ENCODE measurements around the gene TDRD12.

Gene TDRD12, protein sequence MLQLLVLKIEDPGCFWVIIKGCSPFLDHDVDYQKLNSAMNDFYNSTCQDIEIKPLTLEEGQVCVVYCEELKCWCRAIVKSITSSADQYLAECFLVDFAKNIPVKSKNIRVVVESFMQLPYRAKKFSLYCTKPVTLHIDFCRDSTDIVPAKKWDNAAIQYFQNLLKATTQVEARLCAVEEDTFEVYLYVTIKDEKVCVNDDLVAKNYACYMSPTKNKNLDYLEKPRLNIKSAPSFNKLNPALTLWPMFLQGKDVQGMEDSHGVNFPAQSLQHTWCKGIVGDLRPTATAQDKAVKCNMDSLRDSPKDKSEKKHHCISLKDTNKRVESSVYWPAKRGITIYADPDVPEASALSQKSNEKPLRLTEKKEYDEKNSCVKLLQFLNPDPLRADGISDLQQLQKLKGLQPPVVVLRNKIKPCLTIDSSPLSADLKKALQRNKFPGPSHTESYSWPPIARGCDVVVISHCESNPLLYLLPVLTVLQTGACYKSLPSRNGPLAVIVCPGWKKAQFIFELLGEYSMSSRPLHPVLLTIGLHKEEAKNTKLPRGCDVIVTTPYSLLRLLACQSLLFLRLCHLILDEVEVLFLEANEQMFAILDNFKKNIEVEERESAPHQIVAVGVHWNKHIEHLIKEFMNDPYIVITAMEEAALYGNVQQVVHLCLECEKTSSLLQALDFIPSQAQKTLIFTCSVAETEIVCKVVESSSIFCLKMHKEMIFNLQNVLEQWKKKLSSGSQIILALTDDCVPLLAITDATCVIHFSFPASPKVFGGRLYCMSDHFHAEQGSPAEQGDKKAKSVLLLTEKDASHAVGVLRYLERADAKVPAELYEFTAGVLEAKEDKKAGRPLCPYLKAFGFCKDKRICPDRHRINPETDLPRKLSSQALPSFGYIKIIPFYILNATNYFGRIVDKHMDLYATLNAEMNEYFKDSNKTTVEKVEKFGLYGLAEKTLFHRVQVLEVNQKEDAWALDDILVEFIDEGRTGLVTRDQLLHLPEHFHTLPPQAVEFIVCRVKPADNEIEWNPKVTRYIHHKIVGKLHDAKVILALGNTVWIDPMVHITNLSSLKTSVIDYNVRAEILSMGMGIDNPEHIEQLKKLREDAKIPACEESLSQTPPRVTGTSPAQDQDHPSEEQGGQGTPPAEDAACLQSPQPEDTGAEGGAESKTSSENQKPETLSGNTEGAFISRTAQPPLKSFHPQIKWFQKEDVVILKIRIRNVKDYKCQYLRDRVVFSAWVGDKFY (N-terminal part only)

DNA sequence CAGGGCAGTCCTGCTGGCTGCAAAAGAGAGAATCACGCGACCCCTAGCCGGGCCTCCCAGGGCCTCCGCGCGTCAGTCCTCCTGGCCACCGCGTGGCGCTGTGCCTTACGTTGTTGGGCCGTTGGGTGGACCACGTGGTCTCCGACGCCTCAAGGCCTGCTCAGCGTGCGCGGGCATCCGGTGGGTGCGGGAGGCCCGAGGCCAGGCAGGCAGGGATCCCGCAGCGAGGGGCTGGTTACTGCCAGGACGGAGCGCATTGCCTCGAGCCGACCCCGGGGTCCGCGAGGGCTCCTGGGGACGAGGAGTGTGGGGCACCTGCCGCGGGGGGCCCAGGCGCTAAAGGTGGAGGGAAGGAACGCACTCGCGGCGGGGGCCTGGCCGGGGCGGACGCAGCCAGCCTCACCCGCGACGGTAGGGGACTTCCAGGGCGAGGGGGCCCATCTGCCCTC lies at the start of gene TDRD12:
TDRD12 (plus strand) TSS at position 157 of the 449 bp plus-strand sequence. CDS start 306 bp downstream, outside the sequence.
- DNase-seq (ENCODE audit: low spot score) = peak; percentile 6

DNA sequence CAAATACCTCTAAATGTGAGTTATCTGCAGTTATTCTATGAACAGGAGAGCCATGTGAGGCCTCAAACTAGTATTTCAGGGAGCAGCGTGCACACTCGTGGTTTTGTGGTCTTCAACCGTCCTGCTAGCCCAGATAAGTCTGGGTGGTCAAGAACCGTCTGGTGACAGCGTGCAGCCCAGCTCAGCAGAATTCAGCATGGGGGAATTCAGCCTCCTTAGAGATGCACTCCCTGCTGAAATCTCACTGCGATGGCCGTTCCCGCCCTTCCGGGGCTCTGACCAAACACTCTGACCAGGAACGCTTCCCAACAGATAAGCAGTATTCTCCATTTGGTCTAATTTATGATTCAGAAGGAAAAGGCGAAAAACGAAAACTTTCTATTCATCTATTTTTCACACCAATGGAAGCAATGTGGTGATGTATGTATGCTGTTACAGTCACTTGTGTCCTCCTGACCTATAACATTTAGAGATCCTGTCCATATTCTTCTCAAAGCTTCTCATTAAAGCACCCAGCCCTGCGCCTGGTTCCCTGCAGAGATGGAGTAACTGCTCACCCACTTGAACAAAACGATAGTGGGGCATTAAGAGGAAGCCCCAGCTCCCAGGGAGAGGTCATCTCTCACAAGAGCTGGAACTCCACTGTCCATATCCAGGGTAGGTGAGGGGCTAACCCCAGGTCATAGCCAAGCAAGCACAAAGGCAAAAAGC lies 47.5 kb upstream of the TDRD12 start:
- DNase-seq (ENCODE audit: low spot score) = no peak

DNA sequence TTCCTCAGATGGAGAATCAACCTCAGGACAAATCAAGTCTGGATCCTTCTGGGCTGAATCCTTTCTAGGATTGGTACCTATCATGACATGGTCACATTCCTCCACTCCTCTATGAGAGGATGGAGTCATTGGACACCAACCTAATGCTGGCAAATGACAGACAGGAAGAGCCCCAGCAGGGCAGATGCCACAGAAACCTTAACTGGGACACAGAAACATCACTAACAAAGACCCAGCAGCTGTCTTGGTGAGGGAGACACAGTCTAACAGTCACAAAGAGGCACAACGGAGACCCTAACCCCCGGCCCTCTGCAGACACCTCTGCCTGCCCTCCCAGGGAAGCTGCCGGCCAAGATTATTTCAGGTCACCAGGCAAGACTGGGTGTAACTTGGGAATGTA lies 46.7 kb upstream of the TDRD12 start:
- DNase-seq (ENCODE audit: low spot score) = no peak

DNA sequence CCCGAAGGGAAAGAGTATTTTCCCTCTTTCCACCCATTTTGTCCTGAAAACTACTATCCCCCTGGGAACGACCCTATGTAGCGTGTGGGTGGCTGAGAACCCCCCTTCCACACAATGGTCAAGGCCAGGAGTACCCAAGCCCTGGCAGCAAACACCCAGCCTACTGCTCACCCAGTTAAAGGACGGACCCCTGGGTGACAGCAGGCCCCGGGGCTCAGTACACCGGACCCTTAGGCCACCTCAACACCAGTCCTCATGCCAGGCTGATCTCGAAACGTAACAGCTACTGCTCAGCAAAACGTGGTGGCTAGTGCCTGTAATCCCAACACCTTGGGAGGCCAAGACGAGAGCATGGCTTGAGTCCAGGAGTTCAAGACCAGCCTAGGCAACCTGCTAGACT lies 46.0 kb upstream of the TDRD12 start:
- DNase-seq (ENCODE audit: low spot score) = no peak

DNA sequence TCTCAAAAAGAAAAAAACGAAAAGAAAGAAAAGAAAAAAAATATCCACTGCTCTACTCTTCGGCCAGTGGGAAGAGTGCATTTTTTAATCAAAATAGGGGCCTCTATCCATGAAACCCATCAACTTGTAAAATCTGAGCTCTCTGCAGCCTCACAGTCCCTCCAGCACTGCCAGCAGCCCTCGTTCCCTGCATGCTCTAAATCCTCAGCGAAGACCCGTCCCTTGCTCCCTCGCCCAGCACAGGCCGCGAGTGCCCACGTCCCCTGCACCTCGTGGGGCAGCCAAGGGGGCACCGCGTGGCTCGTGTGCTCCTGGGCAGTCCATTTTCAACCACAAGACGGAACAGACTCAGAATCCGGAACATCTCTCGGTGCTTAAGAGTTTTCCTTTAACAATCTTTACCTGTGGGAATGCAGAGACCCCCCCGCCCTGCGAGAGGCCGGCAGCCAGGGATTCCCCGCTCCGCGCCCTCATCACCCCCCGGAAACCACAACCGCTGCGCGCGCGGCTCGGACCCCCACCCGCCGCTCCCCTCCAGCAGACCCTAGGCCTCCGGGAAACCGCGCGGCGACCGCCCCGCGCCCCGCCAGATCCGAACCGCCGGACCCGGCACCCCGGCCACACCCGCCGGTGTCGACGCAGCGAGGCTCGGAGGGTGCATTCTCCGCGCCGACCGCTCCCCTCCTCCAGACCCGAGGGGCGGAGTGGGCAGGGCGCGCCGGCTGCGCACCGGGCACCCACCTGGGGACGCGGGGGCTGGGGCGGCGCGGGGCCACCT lies 45.2 kb upstream of the TDRD12 start:
- DNase-seq (ENCODE audit: low spot score) = no peak

DNA sequence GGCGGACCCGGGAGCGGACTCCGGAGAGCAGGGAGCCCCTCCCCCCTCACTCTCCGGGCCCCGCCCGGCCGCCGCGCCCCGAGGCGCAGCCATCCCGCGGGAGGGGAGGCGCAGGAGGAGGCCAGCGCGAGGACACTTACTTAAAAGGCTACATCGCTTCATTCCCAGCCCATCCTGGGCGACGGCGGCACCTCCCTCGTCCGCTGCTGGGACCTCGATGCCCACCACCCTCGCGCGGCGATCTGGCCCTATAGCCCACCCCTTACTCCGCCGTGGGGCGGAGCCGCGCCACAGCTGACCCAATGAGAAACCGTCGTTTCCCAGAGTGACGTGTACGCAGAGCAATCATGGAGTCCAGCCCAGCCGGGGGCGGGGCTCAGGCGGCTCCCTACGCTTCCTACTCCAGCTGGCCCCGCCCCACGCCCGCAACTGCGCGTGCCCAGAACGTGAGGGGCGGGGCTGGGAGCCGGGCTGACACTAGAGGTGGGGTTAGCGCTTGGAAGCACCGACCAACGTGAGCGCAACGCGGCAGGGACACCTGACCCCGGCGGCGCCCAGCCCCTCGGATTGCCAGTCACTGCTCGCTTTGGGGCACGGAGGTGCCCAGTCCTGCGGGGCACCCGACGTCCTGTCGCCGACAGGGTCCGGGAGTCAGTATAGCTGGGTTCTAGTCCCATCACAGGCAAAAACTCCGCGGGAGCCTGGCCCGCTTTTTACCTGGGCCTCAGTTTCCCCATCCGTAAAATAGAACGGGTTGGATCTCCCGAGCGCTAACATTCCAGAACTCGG lies 44.4 kb upstream of the TDRD12 start, which contains the start of gene ANKRD27:
ANKRD27 (minus strand) TSS at position 250 of the 789 bp plus-strand sequence. CDS start 16,165 bp downstream, outside the sequence.
- DNase-seq (ENCODE audit: low spot score) = peak; percentile 99

DNA sequence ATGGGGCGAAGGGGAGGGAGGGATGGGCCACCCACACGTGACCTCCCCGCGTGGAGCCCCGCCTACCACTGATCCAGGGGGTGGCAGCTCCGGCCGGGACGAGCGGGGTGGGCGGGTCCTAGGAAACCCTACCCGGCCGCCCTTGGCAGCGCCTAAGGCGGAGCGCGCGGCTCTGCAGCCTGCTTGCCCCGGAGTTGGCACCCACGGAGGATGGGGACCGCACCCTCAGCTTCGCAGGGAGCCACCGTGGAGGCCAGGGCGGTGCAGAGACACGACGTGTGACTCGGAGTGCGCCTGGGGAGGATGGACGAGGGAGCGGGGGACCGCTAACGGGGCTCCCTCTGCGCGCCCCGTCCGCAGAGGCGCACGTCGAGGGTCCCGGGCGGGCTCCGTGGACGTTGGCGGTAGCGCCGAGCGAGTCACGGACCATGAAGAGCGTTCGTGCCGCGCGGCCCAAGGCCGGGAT lies 43.8 kb upstream of the TDRD12 start, which contains the start of gene RGS9BP:
RGS9BP (plus strand) TSS at position 129 of the 466 bp plus-strand sequence. CDS start 416 bp downstream, outside the sequence.
- peak; percentile 65 for DNase-seq (ENCODE audit: low spot score)

DNA sequence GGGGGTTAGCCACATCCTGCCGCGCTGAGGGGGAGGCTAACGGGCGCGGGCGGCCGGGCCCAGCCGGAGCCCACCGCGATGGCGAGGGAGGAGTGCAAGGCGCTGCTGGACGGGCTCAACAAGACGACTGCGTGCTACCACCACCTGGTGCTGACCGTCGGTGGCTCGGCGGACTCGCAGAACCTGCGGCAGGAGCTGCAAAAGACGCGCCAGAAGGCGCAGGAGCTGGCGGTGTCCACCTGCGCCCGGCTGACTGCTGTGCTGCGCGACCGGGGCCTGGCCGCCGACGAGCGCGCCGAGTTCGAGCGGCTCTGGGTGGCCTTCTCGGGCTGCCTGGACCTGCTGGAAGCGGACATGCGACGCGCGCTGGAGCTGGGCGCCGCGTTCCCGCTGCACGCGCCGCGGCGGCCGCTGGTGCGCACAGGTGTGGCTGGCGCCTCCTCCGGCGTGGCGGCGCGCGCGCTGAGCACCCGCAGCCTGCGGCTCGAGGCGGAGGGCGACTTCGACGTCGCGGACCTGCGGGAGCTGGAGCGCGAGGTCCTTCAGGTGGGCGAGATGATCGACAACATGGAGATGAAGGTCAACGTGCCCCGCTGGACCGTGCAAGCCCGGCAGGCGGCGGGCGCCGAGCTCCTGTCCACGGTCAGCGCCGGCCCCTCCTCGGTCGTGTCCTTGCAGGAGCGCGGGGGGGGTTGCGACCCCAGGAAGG lies 43.2 kb upstream of the TDRD12 start:
- DNase-seq (ENCODE audit: low spot score) = no peak

DNA sequence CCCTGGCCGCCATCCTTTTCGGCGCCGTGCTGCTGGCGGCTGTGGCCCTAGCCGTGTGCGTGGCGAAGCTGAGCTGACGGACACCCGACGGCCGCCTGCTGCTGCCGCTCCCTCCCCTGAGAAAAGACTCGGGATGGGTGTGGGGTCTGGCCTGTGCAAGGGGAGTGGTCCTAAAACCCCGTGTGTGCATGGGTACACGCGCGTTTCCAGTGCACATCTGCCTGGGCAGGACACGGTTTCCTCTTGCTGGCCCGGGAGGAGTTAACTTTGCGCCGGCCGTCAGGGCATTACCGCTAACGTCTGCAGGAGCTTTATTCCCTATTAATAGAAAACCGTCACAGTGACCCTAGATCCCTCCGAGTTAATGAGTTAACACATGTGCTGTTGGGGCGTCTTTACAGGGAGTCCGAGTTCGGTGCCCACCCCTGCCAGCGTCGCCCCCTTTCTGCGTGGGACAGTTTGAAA lies 42.6 kb upstream of the TDRD12 start:
- no peak for DNase-seq (ENCODE audit: low spot score)

DNA sequence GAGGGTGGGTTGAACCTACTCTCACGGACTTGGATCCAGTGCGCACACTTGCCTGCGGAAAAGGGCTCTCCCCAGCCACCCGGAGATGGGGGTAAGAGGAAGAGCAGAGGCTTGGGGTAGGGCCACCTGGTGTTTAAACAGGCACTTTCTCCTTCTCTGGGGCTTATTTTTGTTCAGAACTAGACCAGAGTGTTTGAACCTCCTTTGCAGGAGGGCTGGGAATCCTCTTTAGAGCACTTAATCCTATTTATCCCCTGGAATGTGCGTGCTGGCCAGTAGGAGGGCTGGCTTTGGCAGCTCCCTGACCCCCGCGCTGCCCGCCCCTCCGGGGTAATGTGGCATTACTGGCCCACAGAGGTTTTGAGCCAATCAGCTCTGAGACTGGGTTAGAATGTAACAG lies 41.9 kb upstream of the TDRD12 start:
- no peak for DNase-seq (ENCODE audit: low spot score)

DNA sequence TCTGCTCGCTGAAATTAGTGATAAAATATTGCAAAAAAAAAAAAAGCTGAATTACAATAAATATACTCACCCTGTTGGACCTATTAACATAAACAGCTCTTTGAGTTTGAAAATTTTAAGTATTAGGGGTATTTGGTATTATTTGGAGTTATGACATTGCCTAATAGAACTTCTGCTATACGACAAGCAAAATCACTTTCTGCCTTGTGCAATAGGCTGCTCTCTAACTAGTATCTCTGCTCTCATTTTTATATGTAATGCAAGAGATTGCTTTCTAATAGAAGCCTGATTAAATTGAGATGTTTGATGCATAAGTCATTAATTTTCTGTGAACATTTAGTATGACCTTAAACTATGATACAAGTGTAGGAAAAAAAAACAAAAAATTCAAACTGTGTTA lies 38.6 kb upstream of the TDRD12 start:
- no peak for DNase-seq (ENCODE audit: low spot score)

DNA sequence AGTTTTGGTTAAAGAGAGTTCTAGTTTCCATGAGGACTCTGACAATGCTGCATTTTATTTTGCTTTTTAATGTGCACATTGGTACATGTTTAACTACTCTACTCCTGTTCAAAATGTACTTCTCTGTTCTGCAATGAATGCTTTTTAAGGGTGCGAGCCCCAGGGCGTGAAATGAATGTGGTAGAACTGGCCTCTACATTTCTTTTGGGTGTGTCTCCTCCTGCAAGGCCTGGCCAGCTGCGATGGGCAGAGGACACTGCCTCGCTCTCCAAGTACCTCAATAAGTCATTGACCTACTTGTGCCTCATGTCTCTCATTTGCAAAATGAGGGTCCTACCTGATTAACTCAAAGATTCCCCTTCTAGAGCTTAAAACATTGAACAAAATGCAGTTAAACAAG lies 37.2 kb upstream of the TDRD12 start:
- DNase-seq (ENCODE audit: low spot score) = no peak

DNA sequence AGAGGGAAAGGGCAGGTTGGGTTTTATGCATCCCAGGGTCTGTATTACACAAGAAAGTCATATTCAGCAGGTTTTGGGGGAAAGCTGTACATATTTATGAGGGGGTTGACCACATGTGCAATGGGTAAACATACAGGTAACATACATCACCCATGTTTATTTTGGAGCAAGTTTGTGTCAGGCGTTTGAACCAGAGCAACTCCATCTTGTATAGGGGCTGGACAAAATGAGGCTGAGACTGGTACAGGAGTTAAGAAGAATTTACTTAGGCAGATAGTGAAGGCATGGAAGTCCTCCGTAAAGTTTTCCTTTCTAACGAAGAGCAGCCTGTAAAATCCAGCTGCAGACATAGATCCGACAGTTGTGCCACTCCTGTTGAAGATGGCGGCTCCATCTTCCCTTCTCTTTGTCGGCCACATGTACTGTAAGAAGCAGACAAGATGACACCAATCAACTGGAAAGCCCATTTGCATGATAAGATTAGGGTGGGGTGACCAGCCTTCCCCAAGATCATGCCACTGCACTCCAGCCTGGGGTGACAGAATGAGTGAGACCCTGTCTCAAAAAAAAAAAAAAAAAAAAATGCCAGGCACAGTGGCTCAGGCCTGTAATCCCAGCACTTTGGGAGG lies 32.6 kb upstream of the TDRD12 start:
- DNase-seq (ENCODE audit: low spot score) = no peak

DNA sequence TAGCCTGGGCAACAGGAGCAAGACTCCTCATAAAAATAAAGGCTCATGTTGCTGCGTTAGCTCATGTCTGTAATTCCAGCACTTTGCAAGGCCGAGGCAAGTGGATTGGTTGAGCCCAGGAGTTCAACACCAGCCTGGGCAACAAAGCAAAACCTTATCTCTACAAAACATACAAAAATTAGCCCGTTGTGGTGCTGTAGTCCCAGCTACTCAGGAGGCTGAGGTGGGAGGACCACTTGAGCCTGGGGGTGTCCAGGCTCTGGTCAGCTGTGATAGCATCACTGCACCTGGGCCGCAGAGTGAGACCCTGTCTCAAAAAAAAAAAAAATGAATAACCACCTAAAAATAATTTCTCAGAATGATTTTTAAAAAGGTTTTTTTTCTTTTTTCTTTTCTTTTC lies 31.9 kb upstream of the TDRD12 start:
- DNase-seq (ENCODE audit: low spot score) = no peak

DNA sequence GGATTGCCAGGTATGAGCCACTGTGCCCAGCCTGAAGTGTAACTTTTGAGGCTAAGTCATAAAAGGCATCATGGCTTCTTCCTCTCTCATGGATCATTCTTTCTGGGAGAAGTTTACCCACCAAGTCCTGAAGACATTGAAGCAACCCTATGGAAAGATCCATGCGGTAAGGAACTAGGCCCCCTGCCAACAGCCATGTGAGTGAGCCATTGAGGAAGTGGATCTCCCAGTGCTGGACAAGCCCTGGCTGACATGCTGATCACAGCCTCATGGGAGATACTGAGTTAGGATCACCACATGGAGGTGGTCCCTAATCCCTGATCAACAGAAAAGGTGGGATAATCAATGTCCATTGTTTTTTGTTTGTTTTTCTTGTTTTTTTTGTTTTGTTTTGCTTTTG lies 31.3 kb upstream of the TDRD12 start:
- DNase-seq (ENCODE audit: low spot score) = no peak

DNA sequence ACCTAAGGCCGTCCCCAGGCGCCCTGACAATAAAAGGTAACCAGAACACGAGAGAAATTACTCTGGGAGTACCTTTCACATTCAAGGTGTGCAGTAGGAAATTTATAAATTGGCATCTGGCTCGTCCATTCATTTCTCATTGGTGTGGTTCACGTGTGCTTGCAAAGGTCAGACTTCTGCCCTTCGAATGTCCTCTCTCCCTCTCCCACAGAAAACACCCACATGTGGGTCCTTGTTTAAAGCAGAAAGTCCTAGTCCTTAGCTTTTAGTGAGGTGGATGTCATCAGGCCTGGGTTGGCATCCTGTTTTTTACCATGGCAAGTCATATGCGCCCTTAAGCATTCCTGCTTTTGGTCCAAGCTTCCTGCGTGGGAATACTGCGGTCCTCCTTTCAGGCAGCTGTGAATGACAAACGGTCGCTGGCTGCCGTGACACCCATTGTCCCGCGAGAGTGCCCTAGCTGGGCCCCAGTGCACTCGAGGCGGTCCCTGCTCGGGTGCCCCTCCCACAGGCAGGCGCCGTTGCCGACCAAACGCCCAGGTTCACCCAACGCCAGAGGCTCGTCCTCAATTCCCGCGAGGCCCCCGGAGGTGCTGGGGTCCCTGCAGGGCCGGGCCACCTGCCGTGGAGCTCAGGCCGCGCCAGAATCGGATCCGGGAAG lies 28.1 kb upstream of the TDRD12 start, which contains the start of gene NUDT19:
NUDT19 (plus strand) TSS at position 531 of the 661 bp plus-strand sequence. CDS start 140 bp downstream, outside the sequence.
- peak; percentile 82 for DNase-seq (ENCODE audit: low spot score)

DNA sequence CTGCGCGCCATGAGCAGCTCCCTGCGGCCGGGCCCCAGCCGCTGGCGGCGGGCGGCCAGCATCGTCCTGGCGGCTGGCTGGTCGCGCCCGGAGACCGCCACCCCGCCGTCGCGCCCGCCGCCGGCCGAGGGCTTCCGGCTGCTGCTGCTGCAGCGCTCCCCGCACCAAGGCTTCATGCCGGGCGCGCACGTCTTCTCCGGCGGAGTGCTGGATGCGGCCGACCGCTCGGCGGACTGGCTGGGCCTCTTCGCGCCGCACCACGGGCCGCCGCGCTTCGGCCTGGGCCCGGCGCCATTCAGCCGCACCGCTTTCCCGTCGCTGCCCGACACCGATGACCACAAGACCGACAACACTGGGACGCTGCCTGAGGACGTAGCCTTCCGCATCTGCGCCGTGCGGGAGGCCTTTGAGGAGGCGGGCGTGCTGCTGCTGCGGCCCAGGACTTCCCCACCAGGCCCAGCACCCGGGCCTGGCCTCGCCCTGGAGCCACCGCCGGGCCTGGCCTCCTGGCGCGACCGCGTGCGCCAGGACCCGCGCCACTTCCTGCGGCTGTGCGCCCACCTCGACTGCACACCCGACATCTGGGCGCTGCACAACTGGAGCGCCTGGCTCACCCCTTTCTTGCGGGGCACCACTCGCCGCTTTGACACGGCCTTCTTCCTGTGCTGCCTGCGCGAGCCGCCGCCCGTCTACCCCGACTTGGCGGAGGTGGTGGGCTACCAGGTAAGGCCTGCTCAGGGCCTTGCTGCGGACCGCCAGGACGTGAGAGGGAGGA lies 27.4 kb upstream of the TDRD12 start:
- peak; percentile 43 for DNase-seq (ENCODE audit: low spot score)
